ENCODE data around the gene ACO1.

GRCh38 chr9:32344551-32345182, 39.8 kb upstream of the ACO1 start:
- no peak for TF ChIP-seq CTCF (IDR thresholded peaks at IDR 0.05)
- no peak for TF ChIP-seq POLR2A (IDR thresholded peaks at IDR 0.05)
